SH-SY5Y (cell line): Measurements from ENCODE around the gene LTBP3.

Experiments used
- GATA2 ChIP-seq: IDR thresholded peaks from 2 replicates; pipeline ENCODE4 v1.6.1; 2011; ENCODE audit warnings: mild to moderate bottlenecking, low read depth, low read length
- GATA3 ChIP-seq: IDR thresholded peaks from 2 replicates; pipeline ENCODE4 v1.6.1; 2011; ENCODE audit warnings: low read depth, mild to moderate bottlenecking, low read length, moderate library complexity

- no peak for TF ChIP-seq GATA3
- TF ChIP-seq GATA2: no peak
These were observed 861 bp upstream of the LTBP3 start for GRCh38 chr11:65558930-65559509.
